HepG2 (cell line): Measurements from ENCODE around the gene MRPS7. TPM values are rescaled to one million over a fixed set of nuclear protein-coding genes. Genes with fewer than 3 reads are reported as not detected.

ENCODE experiments used
- DNMT3B ChIP-seq: conservative IDR thresholded peaks from 2 replicates; pipeline ENCODE4 v1.6.1; 2016; ENCODE audit warnings: missing biosample characterization, control low read depth
- GZF1 ChIP-seq: sonication (generic); formaldehyde crosslinking; IDR thresholded peaks from 2 replicates; pipeline ENCODE4 v1.5.1; 2020; ENCODE audit warnings: mild to moderate bottlenecking, missing genetic modification reagents
- MXD4 ChIP-seq: IDR thresholded peaks from 2 replicates; pipeline ENCODE4 v1.6.1; 2016; ENCODE audit warnings: mild to moderate bottlenecking, missing biosample characterization, missing genetic modification reagents
- NR1H2 ChIP-seq: sonication (generic); formaldehyde crosslinking; IDR thresholded peaks from 2 replicates; pipeline ENCODE4 v1.8.1; 2022; ENCODE audit warnings: low read depth, missing genetic modification reagents, borderline replicate concordance
- PLRG1 ChIP-seq: fragments of 450-650 bp; conservative IDR thresholded peaks from 2 replicates; pipeline ENCODE4 v1.6.1; 2016
- STAG1 ChIP-seq: sonication (generic); formaldehyde crosslinking; IDR thresholded peaks from 2 replicates; pipeline ENCODE4 v1.4.0; 2020; ENCODE audit warnings: missing genetic modification reagents
- ZBTB40 ChIP-seq, 2 experiments: fragments of 450-650 bp in 1 of 2; sonication (generic) in 1 of 2; formaldehyde crosslinking in 1 of 2; IDR thresholded peaks; 2 replicates each; pipeline versions ENCODE4 v1.6.1 to v1.8.0; 2016 to 2022; ENCODE audit warnings: antibody characterized with exemption in 1 of 2, mild to moderate bottlenecking in 1 of 2, missing genetic modification reagents in 1 of 2
- ZFP36L1 ChIP-seq: sonication (generic); formaldehyde crosslinking; IDR thresholded peaks from 2 replicates; pipeline ENCODE4 v1.8.0; 2022; ENCODE audit warnings: mild to moderate bottlenecking, missing genetic modification reagents, moderate library complexity
- ZNF10 ChIP-seq: sonication (generic); formaldehyde crosslinking; IDR thresholded peaks from 2 replicates; pipeline ENCODE4 v1.4.0; 2020; ENCODE audit warnings: mild to moderate bottlenecking, low read depth, missing genetic modification reagents, borderline replicate concordance
- ZNF34 ChIP-seq: sonication (generic); formaldehyde crosslinking; IDR thresholded peaks from 2 replicates; pipeline ENCODE4 v1.4.0; 2020; ENCODE audit warnings: mild to moderate bottlenecking, missing genetic modification reagents, borderline replicate concordance
- ZNF639 ChIP-seq: conservative IDR thresholded peaks from 2 replicates; pipeline ENCODE4 v1.6.1; 2018; ENCODE audit warnings: missing genetic modification reagents
- polyA plus RNA-seq, 8 experiments: library from polyadenylated mRNA; depleted of rRNA in 3 of 8; stranded (reverse) in 7 of 8; unstranded in 1 of 8; fragments of >200 nt; fragmentation: Illumina TruSeq in 4 of 8; extraction: Trizol in 4 of 8; gene quantifications; 2 replicates each; pipeline versions ENCODE4 v1.2.1 to v1.2.3, GENCODE V29; 2011 to 2016; ENCODE audit warnings: low read depth in 4 of 8, missing spikeins in 1 of 8, mixed read lengths in 1 of 8; ENCODE audit not compliant: insufficient read depth in 1 of 8
- total RNA-seq, 5 experiments: library from RNA; depleted of rRNA; stranded (reverse); fragments of >200 nt; fragmentation: Illumina TruSeq; extraction: Trizol; gene quantifications; 2 replicates each; pipeline ENCODE4 v1.2.3, GENCODE V29; 2016; ENCODE audit warnings: low read depth in 1 of 5
- TF ChIP-seq, protein P1 (sequence below): sonication (generic); formaldehyde crosslinking; IDR thresholded peaks from 2 replicates; pipeline ENCODE4 v1.5.0; 2020; ENCODE audit warnings: missing genetic modification reagents, mild to moderate bottlenecking, borderline replicate concordance
- TF ChIP-seq, protein P2 (sequence below): sonication (generic); formaldehyde crosslinking; IDR thresholded peaks from 2 replicates; pipeline ENCODE4 v1.4.0; 2020; ENCODE audit warnings: missing genetic modification reagents
- TF ChIP-seq, protein P3 (sequence below): sonication (generic); formaldehyde crosslinking; IDR thresholded peaks from 2 replicates; pipeline ENCODE4 v1.9.0; 2022; ENCODE audit warnings: low read depth, missing genetic modification reagents

Gene MRPS7
- total and polyA plus RNA-seq, 2 of the 13 experiments (the other 11 are each of a cell fraction or from before 2014, with no cell fraction given): 97.0 to 162 TPM

- TF ChIP-seq ZBTB40 (IDR thresholded peaks at IDR 0.05): no peak
- TF ChIP-seq ZBTB40 (CRISPR knock-in tag; IDR thresholded peaks at IDR 0.05): no peak; the same call in 1 of the 2 replicates
- no peak for TF ChIP-seq DNMT3B (CRISPR knock-in tag)
- TF ChIP-seq GZF1 (CRISPR knock-in tag): no peak; the same call in 1 of the 2 replicates
- no peak for TF ChIP-seq ZNF10
- TF ChIP-seq STAG1 (CRISPR knock-in tag): peak; percentile 74
- TF ChIP-seq PLRG1: no peak
- peak; percentile 97 for TF ChIP-seq MXD4
- TF ChIP-seq ZNF34 (CRISPR knock-in tag): no peak; the same call in 1 of the 2 replicates
- no peak; the same call in 1 of the 2 replicates for TF ChIP-seq NR1H2 (CRISPR knock-in tag)
- TF ChIP-seq, protein P1, sequence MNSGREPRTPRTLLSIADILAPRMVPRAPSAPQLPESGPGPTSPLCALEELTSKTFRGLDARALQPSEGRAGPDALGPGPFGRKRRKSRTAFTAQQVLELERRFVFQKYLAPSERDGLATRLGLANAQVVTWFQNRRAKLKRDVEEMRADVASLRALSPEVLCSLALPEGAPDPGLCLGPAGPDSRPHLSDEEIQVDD (CRISPR knock-in tag): peak; percentile 66
- TF ChIP-seq, protein P2, sequence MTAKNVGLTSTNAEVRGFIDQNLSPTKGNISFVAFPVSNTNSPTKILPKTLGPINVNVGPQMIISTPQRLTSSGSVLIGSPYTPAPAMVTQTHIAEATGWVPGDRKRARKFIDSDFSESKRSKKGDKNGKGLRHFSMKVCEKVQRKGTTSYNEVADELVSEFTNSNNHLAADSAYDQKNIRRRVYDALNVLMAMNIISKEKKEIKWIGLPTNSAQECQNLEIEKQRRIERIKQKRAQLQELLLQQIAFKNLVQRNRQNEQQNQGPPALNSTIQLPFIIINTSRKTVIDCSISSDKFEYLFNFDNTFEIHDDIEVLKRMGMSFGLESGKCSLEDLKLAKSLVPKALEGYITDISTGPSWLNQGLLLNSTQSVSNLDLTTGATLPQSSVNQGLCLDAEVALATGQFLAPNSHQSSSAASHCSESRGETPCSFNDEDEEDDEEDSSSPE (CRISPR knock-in tag): peak; percentile 94
- TF ChIP-seq ZNF639 (CRISPR knock-in tag): peak; percentile 47
- peak; percentile 16; the same call in 1 of the 2 replicates for TF ChIP-seq ZFP36L1 (CRISPR knock-in tag)
- TF ChIP-seq, protein P3, sequence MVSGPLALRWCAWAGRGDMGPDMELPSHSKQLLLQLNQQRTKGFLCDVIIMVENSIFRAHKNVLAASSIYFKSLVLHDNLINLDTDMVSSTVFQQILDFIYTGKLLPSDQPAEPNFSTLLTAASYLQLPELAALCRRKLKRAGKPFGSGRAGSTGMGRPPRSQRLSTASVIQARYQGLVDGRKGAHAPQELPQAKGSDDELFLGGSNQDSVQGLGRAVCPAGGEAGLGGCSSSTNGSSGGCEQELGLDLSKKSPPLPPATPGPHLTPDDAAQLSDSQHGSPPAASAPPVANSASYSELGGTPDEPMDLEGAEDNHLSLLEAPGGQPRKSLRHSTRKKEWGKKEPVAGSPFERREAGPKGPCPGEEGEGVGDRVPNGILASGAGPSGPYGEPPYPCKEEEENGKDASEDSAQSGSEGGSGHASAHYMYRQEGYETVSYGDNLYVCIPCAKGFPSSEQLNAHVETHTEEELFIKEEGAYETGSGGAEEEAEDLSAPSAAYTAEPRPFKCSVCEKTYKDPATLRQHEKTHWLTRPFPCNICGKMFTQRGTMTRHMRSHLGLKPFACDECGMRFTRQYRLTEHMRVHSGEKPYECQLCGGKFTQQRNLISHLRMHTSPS (CRISPR knock-in tag): no peak
Measured at GRCh38 chr17:75289115-75289831, 27.6 kb downstream of the MRPS7 start, which contains the start of gene SLC25A19 (continued).
